GM19043 (cell line): ENCODE data around the gene IL9R.
"Not testable (repeated sequence)": the region's sequence is repeated elsewhere in the genome, so short reads cannot be mapped to it uniquely, and the experiment has no call there.

Experiments used
- ATAC-seq: cut with Tn5 transposase; IDR thresholded peaks from one replicate; pipeline ENCODE4 v1.9.1; 2021; ENCODE audit warnings: low read depth; ENCODE audit not compliant: unreplicated experiment

The IL9R gene

DNA sequence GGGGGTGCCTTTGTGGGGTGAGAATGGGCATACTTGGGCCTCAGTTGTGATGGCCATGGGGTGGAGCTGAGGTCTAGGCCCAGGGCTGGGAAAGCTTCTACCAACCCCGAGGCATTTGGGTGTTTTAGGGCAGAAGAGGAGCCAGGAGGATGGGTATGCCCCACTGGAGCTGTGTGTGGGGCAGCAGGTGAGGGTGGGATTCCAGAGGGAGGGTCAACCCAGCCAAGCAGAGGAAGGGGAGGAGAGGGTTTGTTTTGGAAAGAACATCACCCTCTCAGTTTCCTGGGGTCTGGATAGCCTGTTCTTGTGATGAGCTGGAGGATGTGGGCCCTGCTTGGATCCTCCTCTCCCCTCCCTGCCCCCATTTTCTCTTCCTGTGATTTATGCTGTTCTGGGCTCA, 620 bp downstream of the IL9R start:
- no peak for ATAC-seq

DNA sequence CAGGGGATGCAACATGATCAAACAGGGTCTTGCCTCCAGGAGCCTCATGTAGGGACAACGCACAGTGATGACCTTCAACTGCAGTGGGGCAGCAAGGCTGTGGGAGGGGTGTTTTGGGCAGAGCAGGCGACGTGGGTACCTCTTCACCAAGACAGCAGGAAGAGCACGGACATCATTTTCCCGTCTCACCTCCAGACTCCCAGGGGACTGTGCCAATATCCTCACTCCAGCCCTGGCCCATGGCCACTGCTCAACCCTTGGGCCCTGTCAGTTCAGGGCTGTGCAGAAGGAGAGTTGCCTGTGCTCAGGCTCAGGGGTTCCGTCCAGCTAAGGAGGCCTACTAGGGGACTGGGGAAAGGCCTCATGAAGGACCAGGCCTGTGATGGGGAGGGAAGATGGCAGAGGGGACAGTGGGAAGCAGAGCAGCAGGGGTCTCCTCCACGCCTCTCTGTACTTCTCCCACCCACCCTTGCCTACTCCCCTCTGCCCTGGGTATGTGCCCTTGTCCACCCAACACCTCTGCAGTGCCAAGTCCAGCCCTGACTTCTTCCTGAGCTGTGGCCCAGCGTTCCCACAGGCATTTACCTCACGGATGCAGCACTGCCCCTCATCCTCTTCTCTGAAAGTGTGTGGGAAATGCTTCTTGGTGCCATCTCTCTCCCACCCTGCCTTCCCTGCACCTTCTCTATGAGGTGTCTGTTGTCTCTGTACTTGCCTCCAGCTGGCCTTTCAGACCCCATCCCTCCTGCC, 1.4 kb downstream of the IL9R start:
- ATAC-seq: no peak

DNA sequence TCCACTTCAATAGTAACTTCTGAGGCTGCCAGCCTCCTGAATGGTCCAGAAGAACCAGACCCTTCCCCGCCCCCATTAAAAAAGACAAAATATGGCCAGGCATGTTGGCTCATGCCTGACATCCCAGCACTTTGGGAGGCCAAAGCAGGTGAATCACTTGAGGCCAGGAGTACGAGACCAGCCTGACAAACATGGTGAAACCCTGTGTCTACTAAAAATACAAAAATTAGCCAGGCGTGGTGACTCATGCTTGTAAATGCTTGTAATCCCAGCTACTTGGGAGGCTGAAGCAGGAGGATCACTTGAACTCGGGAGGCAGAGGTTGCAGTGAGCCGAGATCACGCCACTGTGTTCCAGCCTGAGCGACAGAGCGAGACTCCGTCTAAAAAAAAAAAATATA, 2.3 kb downstream of the IL9R start:
- not testable (repeated sequence) for ATAC-seq

DNA sequence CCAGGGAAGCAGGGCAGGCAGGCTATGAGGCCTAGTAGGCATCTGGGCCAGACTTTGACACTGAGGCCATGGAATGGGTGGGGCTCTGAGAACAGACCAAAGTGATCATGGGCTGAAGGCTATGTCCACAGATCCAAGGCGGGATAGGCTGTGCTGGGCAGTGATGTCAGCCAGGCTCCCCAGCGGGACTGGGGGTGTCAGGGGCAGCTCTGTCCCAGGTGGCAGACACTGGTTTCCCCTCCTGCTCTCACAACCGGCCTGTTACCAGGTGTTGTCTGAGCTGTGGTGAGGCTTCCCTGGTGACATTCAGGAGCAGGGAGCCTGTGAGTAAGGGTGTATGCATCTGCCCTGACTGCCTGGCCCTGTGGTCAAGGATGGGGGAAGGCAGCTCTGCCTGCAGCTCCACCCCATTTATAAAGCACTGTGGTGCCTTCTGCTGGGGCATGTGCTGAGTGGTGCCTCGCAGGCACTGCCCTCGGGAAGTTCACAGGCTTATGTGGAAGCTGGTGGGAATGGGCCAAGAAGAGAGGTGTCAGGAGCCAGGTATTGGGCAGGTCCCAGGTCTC, 2.9 kb downstream of the IL9R start:
- no peak for ATAC-seq

DNA sequence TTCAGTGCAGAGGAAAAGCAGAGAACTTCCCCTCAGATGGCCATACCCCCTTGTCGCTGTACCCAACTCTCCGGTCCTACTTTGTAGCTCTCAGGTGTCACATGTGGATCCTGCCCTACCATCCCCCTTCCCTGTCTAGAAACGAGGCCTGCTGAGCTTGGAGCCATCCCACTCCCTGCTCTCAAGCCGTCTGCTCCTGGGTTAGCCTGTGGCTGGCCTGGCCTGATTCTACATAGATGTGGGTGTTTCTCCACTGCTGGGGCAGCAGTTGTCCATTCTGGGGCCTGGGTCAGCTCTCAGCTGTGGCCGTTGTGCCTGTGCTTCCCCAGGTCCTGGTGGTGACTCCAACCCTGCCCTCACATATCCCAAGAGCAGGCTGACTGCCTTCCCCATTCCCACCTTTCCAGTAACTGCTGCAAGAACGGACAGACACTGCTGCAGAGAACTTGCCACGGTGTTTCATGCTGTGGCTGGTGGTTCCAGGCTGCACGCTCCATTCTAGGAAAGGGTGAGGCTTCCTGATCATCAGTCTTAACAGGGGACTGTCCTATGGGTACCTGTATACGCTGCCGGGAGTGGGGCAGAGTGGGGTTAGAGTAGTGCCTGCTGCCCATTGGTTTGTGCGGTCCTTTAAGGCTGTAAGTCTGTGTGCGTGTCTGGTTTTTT, 3.6 kb downstream of the IL9R start:
- ATAC-seq: no peak

DNA sequence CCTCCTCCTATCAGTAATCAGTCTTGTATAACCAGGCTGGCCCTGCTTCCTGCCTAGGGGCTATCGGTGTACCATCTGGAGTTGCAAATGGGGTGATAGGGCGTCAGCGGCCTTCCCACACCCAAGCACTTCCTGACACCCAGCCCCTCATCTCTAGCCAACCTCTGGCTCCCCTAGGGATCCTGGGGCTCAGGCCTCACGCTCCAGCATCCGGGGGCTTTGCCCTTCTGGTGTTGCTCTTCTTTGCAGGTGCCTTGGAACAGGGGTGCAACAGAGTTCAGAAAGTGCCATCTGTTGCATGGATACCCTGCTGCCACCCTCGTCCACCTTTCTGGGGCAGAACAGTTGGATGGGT, 4.1 kb downstream of the IL9R start:
- ATAC-seq: no peak

DNA sequence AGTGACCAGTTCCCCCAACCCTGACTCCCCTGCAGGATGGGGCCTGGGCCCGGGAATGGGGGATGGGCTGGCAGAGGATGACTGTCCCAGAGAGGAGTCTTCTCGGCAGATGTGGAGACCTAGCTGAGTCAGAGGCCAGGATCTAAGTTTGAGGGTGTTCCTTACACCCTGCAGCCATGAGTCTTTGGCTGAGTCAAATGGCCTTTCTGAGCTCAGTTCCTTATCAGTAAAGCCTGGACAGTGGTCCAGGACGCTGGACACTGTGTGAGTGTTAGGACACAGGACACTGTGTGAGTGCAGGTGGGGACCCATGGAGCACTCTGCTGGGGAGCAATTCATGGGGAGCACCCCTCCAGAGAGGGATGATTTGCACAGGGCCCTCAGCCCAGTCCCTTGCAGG, 5.0 kb downstream of the IL9R start:
- ATAC-seq: no peak

DNA sequence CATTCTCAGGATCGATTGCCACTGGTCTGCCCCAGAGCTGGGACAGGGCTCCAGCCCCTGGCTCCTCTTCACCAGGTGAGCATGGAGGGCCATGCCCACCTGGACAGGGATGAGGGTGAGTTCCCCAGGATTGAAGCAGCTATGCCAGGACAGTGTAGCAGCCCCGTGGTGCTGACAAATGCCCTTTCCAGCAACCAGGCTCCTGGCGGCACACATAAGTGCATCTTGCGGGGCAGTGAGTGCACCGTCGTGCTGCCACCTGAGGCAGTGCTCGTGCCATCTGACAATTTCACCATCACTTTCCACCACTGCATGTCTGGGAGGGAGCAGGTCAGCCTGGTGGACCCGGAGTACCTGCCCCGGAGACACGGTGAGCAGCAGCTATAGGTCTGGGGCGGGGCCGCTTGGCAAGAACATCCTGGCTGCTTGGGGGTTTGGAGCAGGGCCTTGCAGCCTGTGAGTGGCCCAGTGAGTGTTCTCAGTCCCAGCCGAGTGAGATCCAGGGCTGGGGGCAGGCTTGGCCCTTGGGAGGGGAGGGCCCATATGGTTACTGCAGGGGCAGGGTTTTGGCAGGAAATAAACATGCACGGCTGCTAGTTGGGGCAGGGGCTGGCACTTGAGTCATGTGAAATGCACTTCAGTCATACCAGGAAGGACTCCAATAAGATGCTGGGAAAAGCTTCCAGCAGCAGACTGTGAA, 6.1 kb downstream of the IL9R start:
- ATAC-seq: no peak

DNA sequence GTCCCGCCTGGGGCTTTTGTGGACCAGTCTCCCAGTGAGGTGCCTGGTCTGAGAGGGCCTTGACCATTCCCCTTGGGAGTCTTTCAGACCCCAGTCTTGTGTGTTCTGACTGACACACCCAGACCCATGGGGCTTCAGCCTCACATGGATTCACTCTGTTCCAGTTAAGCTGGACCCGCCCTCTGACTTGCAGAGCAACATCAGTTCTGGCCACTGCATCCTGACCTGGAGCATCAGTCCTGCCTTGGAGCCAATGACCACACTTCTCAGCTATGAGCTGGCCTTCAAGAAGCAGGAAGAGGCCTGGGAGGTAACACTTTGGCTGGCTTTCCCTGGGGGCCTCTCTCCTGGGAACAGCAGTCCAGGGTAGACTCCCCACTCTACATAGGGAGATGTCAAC, 6.8 kb downstream of the IL9R start:
- no peak for ATAC-seq

DNA sequence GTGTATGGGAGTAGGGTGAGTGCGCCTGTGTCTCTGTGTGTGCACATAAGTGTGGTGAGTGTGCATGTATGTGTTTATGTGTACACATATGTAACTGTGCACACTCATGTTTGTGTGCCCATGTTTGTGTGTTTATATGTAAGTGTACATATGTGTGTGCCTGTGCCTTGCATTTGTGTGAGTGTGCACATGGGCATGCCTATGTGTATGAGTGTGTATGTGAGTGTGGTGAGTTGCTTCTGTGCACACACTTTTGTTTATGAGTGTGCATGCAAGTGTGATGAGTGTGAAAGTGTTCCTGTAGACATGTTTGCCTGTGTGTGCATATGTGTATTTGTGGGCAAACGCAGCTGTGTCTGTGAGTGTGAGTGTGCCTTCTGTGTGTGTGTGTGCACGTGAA, 7.2 kb downstream of the IL9R start:
- no peak for ATAC-seq

DNA sequence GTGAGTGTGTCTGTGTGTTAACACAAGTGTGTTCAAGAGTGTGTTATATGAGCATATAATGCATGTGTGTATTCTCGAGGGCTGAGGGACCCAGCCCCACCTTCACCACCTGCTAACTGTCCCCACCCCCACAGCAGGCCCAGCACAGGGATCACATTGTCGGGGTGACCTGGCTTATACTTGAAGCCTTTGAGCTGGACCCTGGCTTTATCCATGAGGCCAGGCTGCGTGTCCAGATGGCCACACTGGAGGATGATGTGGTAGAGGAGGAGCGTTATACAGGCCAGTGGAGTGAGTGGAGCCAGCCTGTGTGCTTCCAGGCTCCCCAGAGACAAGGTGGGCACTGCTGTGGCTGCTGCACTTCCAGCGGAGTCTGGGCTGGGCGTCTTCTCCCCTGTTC, 7.6 kb downstream of the IL9R start:
- no peak for ATAC-seq

DNA sequence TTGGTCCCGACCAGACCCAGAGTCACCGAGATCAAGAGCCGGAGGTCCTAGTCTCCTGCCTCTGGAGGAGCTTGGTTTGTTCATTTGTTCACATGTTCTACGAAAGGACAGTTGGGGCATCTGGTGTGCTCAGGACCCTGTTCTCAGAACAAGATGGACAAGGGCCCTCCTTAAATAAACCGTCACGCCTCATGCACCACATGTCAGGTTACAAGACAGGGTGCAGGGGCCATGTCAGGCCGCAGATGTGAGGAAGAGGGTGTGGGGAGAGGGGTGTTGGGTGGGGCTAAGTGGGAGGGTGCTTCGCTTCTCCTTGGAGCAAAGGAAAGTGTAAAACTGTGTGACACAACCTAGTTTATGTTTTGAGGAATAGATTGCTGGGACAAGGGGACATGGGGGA, 9.0 kb downstream of the IL9R start:
- not testable (repeated sequence) for ATAC-seq

DNA sequence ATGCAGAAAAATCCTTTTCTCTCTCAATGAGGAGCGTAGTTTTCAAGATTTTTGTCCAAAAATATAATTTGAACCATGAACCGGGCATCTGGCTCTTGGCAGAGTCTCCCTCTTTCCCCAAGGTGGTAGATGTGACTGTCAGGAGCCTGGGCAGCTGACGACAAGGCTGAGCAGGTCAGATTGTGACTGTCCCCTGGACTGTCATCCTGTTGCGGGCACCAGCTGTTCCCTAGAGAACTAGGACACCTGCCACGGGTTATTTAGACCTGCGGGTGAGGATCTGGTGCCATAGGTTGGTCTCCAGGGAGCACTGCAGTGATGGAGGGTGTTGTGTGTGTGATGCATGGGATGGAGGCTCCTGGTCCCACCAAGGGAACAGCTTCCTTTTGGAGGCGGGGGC, 10.9 kb downstream of the IL9R start:
- ATAC-seq: not testable (repeated sequence)

DNA sequence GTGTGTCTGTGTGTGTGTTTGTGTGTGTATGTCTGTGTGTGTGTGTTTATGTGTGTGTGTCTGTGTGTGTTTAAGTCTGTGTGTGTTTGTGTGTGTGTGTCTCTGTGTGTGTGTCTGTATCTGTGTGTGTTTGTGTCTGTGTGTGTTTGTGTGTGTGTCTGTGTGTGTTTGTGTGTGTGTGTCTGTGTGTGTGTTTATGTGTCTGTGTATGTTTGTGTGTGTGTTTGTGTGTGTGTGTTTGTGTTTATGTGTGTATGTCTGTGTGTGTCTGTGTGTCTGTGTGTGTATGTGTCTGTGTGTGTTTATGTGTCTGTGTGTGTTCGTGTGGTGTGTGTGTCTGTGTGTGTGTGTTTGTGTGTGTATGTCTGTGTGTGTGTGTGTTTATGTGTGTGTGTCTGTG, 11.4 kb downstream of the IL9R start:
- ATAC-seq: no peak

DNA sequence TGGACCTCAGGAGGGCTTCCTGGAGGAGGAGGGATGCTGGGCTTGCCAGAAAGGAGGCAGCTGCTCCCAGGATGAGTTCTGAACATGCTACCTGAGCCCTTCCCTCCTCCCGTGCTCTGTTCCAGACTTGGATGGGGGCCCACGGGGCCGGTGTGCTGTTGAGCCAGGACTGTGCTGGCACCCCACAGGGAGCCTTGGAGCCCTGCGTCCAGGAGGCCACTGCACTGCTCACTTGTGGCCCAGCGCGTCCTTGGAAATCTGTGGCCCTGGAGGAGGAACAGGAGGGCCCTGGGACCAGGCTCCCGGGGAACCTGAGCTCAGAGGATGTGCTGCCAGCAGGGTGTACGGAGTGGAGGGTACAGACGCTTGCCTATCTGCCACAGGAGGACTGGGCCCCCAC, 12.2 kb downstream of the IL9R start:
- not testable (repeated sequence) for ATAC-seq

DNA sequence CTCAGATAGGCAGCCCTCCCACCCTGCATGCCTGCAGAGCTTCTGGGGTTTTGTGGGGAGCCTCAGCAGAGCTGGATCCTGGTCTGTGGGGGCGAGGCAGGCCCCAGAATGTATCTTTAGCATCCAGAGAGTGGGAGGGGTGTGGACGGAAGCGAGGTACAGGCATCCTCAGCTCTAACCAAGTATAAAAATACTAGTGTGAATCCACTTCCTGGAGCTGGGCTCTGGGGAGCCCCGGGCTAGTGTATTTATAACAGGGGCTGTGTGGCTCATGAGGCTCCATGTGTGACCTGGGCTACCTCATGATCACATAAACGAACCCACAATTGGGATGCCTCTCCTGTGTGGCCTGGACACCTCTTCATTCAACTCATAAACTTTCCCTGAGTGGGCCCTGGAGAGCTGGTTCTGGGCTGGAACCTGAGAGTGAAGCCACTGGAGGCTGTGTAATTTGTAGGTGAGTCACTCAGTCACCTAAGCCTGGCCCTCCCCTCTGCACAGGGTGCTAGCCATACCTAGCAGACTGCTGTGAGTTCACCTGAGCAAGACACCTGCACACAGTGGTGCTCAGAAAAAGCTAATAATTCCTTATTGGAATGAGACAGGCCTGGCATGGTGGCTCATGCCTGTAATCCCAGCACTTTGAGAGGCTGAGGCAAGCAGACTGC, 15.9 kb downstream of the IL9R start:
- peak; percentile 77 for ATAC-seq

DNA sequence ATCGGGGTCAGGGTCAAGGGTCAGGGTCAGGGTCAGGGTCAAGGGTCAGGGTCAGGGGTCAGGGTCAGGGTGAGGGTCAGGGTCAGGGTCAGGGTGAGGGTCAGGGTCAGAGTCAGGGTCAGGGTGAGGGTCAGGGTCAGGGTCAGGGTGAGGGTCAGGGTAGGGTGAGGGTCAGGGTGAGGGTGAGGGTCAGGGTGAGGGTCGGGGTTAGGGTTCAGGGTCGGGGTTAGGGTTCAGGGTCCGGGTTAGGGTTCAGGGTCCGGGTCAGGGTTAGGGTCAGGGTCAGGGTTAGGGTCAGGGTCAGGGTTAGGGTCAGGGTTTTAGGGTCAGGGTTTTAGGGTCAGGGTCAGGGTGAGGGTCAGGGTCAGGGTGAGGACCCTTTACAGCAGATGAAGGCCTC, 22.4 kb downstream of the IL9R start:
- not testable (repeated sequence) for ATAC-seq

DNA sequence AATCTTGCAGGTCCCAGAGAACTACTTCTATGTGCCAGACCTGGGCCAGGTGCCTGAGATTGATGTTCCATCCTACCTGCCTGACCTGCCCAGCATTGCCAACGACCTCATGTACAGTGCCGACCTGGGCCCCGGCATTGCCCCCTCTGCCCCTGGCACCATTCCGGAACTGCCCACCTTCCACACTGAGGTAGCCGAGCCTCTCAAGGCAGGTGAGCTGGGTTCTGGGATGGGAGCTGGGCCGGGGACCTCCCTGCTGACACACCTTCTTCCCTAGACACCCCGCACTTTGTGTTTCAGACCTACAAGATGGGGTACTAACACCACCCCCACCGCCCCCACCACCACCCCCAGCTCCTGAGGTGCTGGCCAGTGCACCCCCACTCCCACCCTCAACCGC, 25.5 kb downstream of the IL9R start:
- ATAC-seq: not testable (repeated sequence)

DNA sequence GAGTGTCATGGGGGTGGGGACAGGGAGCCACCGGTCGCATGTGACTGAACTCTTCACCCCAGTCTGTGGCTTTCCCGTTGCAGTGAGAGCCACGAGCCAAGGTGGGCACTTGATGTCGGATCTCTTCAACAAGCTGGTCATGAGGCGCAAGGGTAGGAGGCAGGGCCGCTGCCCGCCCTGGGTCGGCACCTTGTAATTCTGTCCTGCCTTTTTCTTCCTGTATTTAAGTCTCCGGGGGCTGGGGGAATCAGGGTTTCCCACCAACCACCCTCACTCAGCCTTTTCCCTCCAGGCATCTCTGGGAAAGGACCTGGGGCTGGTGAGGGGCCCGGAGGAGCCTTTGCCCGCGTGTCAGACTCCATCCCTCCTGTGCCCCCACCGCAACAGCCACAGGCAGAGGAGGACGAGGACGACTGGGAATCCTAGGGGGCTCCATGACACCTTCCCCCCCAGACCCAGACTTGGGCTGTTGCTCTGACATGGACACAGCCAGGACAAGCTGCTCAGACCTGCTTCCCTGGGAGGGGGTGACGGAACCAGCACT, 27.5 kb downstream of the IL9R start:
- ATAC-seq: not testable (repeated sequence)

DNA sequence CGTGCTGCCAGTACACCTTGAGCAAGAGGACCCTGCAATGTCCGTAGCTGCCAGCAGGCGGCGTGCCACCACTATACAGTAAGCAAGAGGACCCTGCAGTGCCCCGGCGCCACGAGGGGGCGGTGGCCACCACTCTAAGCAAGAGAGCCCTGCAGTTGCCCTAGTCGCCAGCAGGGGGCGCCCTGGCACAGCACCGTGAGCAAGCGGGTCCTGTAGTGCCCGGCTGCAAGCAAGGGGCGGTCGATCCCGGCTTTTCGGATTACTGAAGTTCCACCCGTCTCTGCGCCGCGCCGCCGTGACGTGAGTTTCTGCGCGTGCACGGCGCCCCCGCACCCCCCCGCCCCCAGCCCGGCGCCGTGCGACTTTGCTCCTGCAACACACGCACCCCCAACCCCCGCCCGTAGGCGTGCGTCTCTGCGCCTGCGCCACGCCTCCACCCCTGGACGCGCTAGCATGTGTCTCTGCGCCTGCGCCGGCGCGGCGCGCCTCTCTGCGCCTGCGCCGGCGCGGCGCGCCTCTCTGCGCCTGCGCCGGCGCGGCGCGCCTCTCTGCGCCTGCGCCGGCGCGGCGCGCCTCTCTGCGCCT, 31.2 kb downstream of the IL9R start:
- not testable (repeated sequence) for ATAC-seq
